Chondrocyte (in vitro differentiated cells): ENCODE results near the gene GRIN3B. TPM values are rescaled to one million over a fixed set of nuclear protein-coding genes. Genes with fewer than 3 reads are reported as not detected.
"Not testable (repeated sequence)": the region's sequence is repeated elsewhere in the genome, so short reads cannot be mapped to it uniquely, and the experiment has no call there.

Experiments used
- DNase-seq: peaks from one replicate; pipeline ENCODE4 v3.0.0; 2021; ENCODE audit warnings: mixed read lengths, low spot score
- H3K27ac Mint-ChIP-seq: one replicate; pipeline ENCODE4 v1.8.0; 2021; ENCODE audit warnings: mild to moderate bottlenecking, moderate library complexity, mixed read lengths; ENCODE audit not compliant: unreplicated experiment
- H3K27me3 Mint-ChIP-seq: 2 replicates; pipeline ENCODE4 v1.8.0; 2021; ENCODE audit warnings: low read depth, mixed read lengths
- H3K36me3 Mint-ChIP-seq: 2 replicates; pipeline ENCODE4 v1.8.0; 2021; ENCODE audit warnings: low read depth, mixed read lengths
- H3K4me1 Mint-ChIP-seq: 2 replicates; pipeline ENCODE4 v1.8.0; 2021; ENCODE audit warnings: low read depth, mild to moderate bottlenecking, mixed read lengths
- H3K4me3 Mint-ChIP-seq: one replicate; pipeline ENCODE4 v1.8.0; 2021; ENCODE audit warnings: mild to moderate bottlenecking, moderate library complexity, mixed read lengths; ENCODE audit not compliant: unreplicated experiment
- H3K9me3 Mint-ChIP-seq: 2 replicates; pipeline ENCODE4 v1.8.0; 2021; ENCODE audit warnings: low read depth, mixed read lengths
- total RNA-seq: library from RNA; stranded (reverse); gene quantifications from 3 replicates; pipeline ENCODE4 v1.2.1, GENCODE V29; 2021
- TF ChIP-seq, protein P1 (sequence below): fragments of 200-600 bp; sonication (generic); IDR thresholded peaks from 2 replicates; pipeline ENCODE4 v1.5.0; 2021; ENCODE audit warnings: antibody characterized with exemption, mild to moderate bottlenecking, moderate library complexity

GRIN3B gene
- total RNA-seq, 1 donor from 2014 or later, result 0.67 TPM

DNA sequence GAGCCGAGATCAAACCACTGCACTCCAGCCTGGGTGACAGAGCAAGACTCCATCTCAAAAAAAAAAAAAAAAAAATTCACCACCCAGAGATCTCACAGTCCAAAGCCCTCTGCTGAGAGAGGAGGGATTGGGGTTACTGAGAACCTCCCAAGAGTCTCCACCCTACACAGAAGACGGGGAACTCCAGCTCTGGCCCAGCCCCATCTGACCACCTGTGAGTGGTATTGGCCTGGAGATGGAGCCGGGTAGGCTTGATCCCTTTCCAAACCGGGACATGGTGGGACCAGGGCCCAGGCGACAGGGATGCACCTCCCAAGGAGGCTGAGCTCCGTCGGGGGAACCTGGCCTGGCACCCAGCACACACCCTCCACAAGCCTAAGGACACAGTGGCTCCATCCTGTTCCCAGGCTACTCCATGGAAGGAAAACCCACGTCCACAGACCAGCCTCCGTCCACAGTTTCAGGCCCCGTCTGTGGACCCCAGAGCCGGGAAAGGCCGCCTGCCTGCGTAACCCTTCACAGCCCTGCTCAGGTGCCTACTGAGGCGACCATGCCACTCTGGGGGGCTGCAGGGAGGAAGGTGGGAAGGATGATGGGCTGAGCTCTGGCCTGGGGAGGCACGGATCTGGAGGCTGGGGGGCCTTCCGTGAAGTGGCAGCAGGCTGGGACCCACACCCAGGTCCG is 18.9 kb downstream of the GRIN3B start:
- Mint-ChIP-seq H3K9me3 (no peaks in the 10 kb centered on the region), H3K27ac (peak overlapping the region; percentile 63), H3K4me3 (peak overlapping the region; percentile 83), H3K4me1 (peaks cover 53% of the 10 kb centered on the region), H3K36me3 (no peaks in the 10 kb centered on the region), H3K27me3 (no peaks in the 10 kb centered on the region)
- DNase-seq, result no peak
- TF ChIP-seq, protein P1, sequence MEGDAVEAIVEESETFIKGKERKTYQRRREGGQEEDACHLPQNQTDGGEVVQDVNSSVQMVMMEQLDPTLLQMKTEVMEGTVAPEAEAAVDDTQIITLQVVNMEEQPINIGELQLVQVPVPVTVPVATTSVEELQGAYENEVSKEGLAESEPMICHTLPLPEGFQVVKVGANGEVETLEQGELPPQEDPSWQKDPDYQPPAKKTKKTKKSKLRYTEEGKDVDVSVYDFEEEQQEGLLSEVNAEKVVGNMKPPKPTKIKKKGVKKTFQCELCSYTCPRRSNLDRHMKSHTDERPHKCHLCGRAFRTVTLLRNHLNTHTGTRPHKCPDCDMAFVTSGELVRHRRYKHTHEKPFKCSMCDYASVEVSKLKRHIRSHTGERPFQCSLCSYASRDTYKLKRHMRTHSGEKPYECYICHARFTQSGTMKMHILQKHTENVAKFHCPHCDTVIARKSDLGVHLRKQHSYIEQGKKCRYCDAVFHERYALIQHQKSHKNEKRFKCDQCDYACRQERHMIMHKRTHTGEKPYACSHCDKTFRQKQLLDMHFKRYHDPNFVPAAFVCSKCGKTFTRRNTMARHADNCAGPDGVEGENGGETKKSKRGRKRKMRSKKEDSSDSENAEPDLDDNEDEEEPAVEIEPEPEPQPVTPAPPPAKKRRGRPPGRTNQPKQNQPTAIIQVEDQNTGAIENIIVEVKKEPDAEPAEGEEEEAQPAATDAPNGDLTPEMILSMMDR, result no peak

DNA sequence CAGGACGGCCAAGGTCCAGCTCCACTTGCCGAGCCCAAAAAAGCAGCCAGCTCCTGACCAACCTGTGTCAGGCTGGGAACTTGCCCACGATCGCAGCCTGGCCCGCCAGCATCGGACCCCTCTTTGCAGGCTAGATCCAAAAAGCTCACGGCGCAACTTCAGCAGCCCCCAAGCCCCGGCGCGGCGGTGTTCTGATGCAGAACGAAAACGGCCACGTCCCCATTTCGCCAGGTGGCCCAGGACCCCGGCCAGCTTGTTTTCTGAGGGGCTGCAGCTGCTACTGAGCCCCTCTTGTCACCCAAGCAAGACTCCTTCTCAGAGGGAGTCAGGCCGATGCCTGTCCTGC is 19.4 kb downstream of the GRIN3B start:
- H3K9me3 Mint-ChIP-seq, result no peaks in the 10 kb centered on the region
- H3K27ac Mint-ChIP-seq, result peak overlapping the region; percentile 88

DNA sequence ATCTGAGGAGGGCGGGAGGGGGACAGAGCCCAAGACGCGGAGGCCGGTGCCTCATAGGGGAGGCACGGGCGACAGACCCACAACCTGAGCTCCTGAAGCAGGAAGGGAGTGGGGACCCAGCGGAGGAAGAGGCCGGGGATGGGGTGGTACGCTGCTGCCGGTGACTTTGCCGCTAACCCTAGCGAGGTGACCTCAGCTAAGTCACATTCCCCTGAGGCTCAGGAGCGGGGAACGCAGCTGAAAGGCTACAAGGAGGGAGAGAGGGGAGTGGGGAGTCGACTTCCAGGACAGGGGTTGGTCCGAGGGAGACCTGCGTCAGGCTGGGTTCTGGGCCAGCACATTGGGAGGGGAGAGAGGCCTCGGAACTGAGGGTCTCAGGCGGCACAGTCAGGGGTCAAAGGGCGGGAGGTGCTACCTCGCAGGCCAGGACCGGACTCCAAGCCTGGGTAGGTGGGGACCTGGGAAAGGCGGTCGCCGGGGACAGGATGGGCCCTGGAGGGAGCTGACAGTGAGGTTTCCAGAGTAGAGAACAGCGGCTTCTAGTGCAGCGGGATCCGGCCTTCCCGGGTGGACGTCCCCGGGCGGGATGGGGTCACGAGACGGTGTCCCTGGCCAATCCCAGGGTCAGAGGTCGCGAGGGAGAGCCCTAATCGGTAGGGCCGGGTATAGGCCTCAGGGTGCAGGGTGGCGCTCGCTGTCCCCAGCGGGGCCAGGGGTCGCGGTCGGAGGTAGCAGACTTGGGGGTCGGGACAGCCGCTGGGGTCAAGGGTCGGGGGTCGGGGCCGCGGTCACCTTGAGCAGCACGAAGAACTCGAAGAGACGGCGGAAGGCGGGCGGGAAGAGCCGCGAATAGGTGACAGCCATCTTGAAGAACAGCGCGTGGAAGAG is 20.0 kb downstream of the GRIN3B start:
- H3K4me1 Mint-ChIP-seq, result peaks cover 53% of the 10 kb centered on the region
- no peak for DNase-seq
- peak overlapping the region; percentile 88 for H3K27ac Mint-ChIP-seq
- H3K36me3 Mint-ChIP-seq, result no peaks in the 10 kb centered on the region
- H3K9me3 Mint-ChIP-seq, result no peaks in the 10 kb centered on the region
- TF ChIP-seq, protein P1, result no peak
- peak overlapping the region; percentile 83 for H3K4me3 Mint-ChIP-seq
- H3K27me3 Mint-ChIP-seq, result no peaks in the 10 kb centered on the region

More for the DNA sequence above, 19.4 kb downstream of the GRIN3B start:
- Mint-ChIP-seq H3K36me3 (no peaks in the 10 kb centered on the region), H3K4me3 (peak overlapping the region; percentile 83), H3K4me1 (peaks cover 53% of the 10 kb centered on the region), H3K27me3 (no peaks in the 10 kb centered on the region)
- TF ChIP-seq, protein P1, result no peak
- DNase-seq, result no peak

DNA sequence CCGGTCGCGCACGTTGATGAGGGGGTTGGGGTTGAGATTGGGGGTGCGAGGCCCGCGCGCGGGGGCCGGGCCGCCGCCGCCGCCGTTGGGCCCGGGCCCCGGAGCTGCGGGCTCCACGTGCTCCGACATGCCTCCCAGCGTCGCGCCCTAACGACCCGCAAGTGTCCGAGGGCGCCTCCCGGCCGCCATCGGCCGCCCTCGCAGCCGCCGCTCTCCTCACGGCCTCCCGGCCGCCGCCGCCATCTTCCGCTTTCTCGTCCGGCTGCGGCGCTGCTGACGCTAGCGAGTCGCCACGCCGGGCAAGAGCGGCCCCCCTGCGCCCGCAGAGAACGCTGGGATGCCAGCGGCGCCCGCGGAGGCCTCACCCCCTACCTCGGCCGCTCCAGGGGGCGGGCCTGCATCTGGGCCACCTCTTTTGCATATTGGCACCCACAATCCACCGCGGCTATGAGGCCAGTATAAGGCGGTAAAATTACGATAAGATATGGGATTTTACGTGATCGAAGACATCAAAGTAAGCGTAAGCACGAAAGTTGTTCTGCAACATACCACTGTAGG is 20.7 kb downstream of the GRIN3B start, which contains the start of gene TMEM259:
TSS of gene TMEM259 (minus strand) at position 256 of the 558 bp plus-strand sequence. CDS start at position 129, 127 bp downstream.
- no peak for DNase-seq

DNA sequence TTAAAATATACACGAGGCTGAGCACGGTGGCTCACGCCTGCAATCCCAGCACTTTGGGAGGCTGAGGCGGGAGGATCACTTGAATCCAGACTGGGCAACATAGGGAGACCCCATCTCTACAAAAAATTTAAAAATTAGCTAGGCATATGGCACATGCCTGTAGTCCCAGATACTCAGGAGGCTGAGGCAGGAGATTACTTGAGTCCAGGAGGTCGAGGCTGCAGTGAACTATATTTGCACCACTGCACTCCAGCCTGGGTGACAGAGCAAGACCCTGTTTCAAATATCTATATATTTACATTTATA is 23.6 kb downstream of the GRIN3B start:
- not testable (repeated sequence) for H3K9me3 Mint-ChIP-seq, H3K27me3 Mint-ChIP-seq, H3K27ac Mint-ChIP-seq, DNase-seq, H3K36me3 Mint-ChIP-seq, H3K4me3 Mint-ChIP-seq
- H3K4me1 Mint-ChIP-seq, result peaks cover 35% of the 10 kb centered on the region

More for the DNA sequence above, 20.7 kb downstream of the GRIN3B start, which contains the start of gene TMEM259:
- peak within 1 kb of the TSS; percentile 96 for H3K27ac Mint-ChIP-seq
- peak within 1 kb of the TSS; percentile 83 for H3K4me3 Mint-ChIP-seq
- H3K4me1 Mint-ChIP-seq, result peaks cover 55% of the 10 kb centered on the region
- H3K9me3 Mint-ChIP-seq, result no peaks in the 10 kb centered on the region
- H3K27me3 Mint-ChIP-seq, result no peaks in the 10 kb centered on the region
- TF ChIP-seq, protein P1, result no peak
- H3K36me3 Mint-ChIP-seq, result no peaks in the 10 kb centered on the region

DNA sequence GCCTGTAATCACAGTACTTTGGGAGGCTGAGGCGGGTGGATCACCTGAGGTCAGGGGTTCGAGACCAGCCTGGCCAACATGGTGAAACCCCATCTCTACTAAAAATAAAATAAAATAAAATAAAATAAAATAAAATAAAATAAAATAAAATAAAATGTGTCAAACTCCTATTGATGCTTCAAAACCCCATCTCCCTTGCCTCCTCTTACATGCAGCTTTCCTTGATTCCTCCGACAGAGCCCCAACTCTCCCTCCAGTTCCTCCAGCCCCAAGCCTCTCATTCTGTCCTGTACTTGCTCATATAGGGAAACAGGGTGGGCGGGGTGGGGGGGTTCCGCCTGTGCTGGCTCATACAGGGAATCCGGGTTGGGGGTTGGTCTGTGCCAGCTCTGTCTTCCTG is 24.9 kb downstream of the GRIN3B start:
- Mint-ChIP-seq H3K27ac (peak overlapping the region; percentile 59), H3K4me1 (peaks cover 29% of the 10 kb centered on the region)
- H3K9me3 Mint-ChIP-seq, H3K36me3 Mint-ChIP-seq, DNase-seq, H3K27me3 Mint-ChIP-seq, H3K4me3 Mint-ChIP-seq: not testable (repeated sequence)
